Gastroesophageal sphincter (tissue), 4 donors: Measurements from ENCODE around the gene ITPR2. TPM values are rescaled to one million over a fixed set of nuclear protein-coding genes. Genes with fewer than 3 reads are reported as not detected.

Experiments used
- ATAC-seq: fragments of 150-250 bp; one replicate; pipeline ENCODE4 v1.9.1; 2016; ENCODE audit warnings: mild to moderate bottlenecking, moderate library complexity
- H3K27ac ChIP-seq, 4 donors: fragments of 200-600 bp; sonication (generic) in 3 of 4; 1 replicate in 3 of 4; 2 replicates in 1 of 4; pipeline ENCODE4 v1.5.1; 2016 to 2019
- H3K27me3 ChIP-seq: fragments of 200-600 bp; sonication (generic); one replicate; pipeline ENCODE4 v1.5.1; 2019
- H3K36me3 ChIP-seq, 2 donors: fragments of 200-600 bp; sonication (generic); one replicate each; pipeline ENCODE4 v1.5.1; 2019; ENCODE audit warnings: control low read depth in 1 of 2
- H3K4me1 ChIP-seq, 3 donors: fragments of 200-600 bp; sonication (generic); 1 replicate in 2 of 3; 2 replicates in 1 of 3; pipeline ENCODE4 v1.5.1; 2016 to 2019; ENCODE audit warnings: control low read depth in 2 of 3
- H3K4me3 ChIP-seq, 2 donors: fragments of 200-600 bp; sonication (generic); one replicate each; pipeline ENCODE4 v1.5.1; 2019; ENCODE audit warnings: mild to moderate bottlenecking in 1 of 2, moderate library complexity in 1 of 2
- H3K9me3 ChIP-seq, 3 donors: fragments of 200-600 bp; sonication (generic); one replicate each; pipeline ENCODE4 v1.5.1; 2017 to 2019; ENCODE audit warnings: control low read depth in 2 of 3
- EP300 ChIP-seq: sonication (generic); formaldehyde crosslinking; IDR thresholded peaks from one replicate; pipeline ENCODE4 v1.6.1; 2017; ENCODE audit warnings: antibody characterized with exemption, mild to moderate bottlenecking
- POLR2A ChIP-seq, 2 donors: fragments of 450-650 bp; IDR thresholded peaks; one replicate each; pipeline ENCODE4 v1.6.1; 2017; ENCODE audit warnings: antibody characterized with exemption in 2 of 2, mild to moderate bottlenecking in 2 of 2, moderate library complexity in 1 of 2
- POLR2AphosphoS5 ChIP-seq: sonication (generic); formaldehyde crosslinking; IDR thresholded peaks from one replicate; pipeline ENCODE4 v1.6.1; 2017; ENCODE audit warnings: antibody characterized with exemption
- WGBS, 2 donors: methylation state at CpG; one replicate each; pipeline ENCODE4 v1.1.5; 2018; ENCODE audit warnings: low coverage in 1 of 2; 5-methylcytosine and 5-hydroxymethylcytosine counted together
- total RNA-seq, 4 donors: library from RNA; depleted of rRNA; stranded (reverse); fragments of >200 nt; gene quantifications; one replicate each; pipeline ENCODE4 v1.1.0, GENCODE V29; 2016
- TF ChIP-seq, protein P1 (sequence below), 4 experiments: fragments of 200-600 bp in 2 of 4; fragments of 450-650 bp in 2 of 4; sonication (generic) in 1 of 4; IDR thresholded peaks; one replicate each; pipeline ENCODE4 v1.5.1; 2017 to 2019; ENCODE audit warnings: antibody characterized with exemption in 4 of 4, mild to moderate bottlenecking in 2 of 4, moderate library complexity in 2 of 4

Gene ITPR2
- total RNA-seq, 4 donors from 2014 or later = 30.8 to 63.0 (median 44.4) TPM

DNA sequence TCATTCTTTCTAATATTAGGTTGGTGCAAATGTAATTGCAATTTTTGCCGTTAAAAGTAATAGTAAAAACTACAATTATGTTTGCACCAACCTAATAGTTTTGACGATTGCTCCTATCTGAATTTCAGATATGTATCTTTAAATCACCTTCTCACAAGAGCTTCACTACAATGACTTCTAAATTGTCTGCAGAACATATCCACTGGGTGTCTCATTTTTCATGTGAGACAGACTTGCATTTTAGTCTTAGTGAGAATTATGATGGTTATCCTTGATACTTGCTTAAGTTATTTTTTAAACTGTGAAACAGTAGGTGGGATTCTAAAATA lies 84.6 kb downstream of the ITPR2 start:
- Histone ChIP-seq H3K27ac (no peak overlapping the region), H3K9me3 (no peaks in the 10 kb centered on the region), H3K4me1 (peaks cover 0 to 8% (median 0%) of the 10 kb centered on the region in 3 donors), H3K4me3 (no peak overlapping the region), H3K27me3 (no peaks in the 10 kb centered on the region), H3K36me3 (no peaks in the 10 kb centered on the region)
- 89 to 100% methylated on average over 1 to 2 of the region's 2 CpGs for WGBS, 2 donors
- ATAC-seq = no peak
- TF ChIP-seq POLR2A (IDR thresholded peaks at IDR 0.05) = no peak
- TF ChIP-seq POLR2AphosphoS5 = no peak
- TF ChIP-seq EP300 = no peak
- TF ChIP-seq, protein P1, sequence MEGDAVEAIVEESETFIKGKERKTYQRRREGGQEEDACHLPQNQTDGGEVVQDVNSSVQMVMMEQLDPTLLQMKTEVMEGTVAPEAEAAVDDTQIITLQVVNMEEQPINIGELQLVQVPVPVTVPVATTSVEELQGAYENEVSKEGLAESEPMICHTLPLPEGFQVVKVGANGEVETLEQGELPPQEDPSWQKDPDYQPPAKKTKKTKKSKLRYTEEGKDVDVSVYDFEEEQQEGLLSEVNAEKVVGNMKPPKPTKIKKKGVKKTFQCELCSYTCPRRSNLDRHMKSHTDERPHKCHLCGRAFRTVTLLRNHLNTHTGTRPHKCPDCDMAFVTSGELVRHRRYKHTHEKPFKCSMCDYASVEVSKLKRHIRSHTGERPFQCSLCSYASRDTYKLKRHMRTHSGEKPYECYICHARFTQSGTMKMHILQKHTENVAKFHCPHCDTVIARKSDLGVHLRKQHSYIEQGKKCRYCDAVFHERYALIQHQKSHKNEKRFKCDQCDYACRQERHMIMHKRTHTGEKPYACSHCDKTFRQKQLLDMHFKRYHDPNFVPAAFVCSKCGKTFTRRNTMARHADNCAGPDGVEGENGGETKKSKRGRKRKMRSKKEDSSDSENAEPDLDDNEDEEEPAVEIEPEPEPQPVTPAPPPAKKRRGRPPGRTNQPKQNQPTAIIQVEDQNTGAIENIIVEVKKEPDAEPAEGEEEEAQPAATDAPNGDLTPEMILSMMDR (IDR thresholded peaks at IDR 0.05) = no peak

- H3K4me1 ChIP-seq = peaks cover 0 to 17% (median 0%) of the 10 kb centered on the region in 3 donors
These were observed 86.8 kb downstream of the ITPR2 start for GRCh38 chr12:26746121-26746714.

GRCh38 chr12:26744697-26745440 lies 88.1 kb downstream of the ITPR2 start:
- H3K27ac ChIP-seq = no peak overlapping the region
- peaks cover 0 to 20% (median 0%) of the 10 kb centered on the region in 3 donors for H3K4me1 ChIP-seq
- no peak for ATAC-seq
- no peaks in the 10 kb centered on the region for H3K36me3 ChIP-seq
- TF ChIP-seq, protein P1 (IDR thresholded peaks at IDR 0.05) = no peak
- TF ChIP-seq EP300 (no peak), POLR2A (IDR thresholded peaks at IDR 0.05) (no peak), POLR2AphosphoS5 (no peak)
- H3K27me3 ChIP-seq = no peaks in the 10 kb centered on the region
- no peak overlapping the region for H3K4me3 ChIP-seq
- no peaks in the 10 kb centered on the region for H3K9me3 ChIP-seq
- 55 to 61% methylated on average over 8 of the region's 8 CpGs for WGBS, 2 donors

More at GRCh38 chr12:26746121-26746714, 86.8 kb downstream of the ITPR2 start:
- Histone ChIP-seq H3K27ac (no peak overlapping the region), H3K9me3 (no peaks in the 10 kb centered on the region), H3K4me3 (no peak overlapping the region), H3K36me3 (no peaks in the 10 kb centered on the region), H3K27me3 (no peaks in the 10 kb centered on the region)
- ATAC-seq = no peak
- TF ChIP-seq POLR2A (IDR thresholded peaks at IDR 0.05) (no peak), EP300 (no peak), POLR2AphosphoS5 (no peak)
- TF ChIP-seq, protein P1 (IDR thresholded peaks at IDR 0.05) = no peak
- WGBS, 2 donors = 85 to 90% methylated on average over 3 to 4 of the region's 4 CpGs

DNA sequence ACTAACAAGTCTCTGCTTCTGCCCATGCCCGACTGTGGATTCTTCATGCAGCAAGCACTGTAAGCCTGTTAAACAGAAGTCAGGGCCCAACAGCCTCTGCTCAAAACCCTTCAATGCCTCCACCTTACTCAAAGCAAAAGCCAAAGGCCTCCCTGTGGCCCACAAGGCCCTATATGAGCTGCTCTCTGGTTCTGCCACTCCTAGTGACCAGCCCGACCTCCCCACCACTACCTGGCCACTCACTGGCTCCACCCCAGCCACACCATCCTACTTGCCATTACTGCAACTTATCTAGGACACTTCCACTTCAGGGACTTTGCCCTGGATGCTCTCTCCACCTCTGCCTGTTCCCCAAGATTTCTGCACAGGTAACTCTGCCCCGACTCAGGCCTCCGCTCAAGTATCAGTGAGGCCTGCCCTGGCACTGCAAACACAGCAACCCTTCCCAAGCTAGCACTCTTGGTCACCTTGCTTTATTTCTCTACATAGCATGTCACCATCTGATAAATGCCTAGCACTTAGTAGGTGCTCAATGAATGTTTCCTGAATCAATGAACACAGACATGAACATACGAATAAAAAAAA lies 88.9 kb downstream of the ITPR2 start:
- no peak for ATAC-seq
- peaks cover 0 to 18% (median 0%) of the 10 kb centered on the region in 3 donors for H3K4me1 ChIP-seq

More for the DNA sequence above, 88.9 kb downstream of the ITPR2 start:
- peaks cover 0 to 3% (median 0%) of the 10 kb centered on the region in 3 donors for H3K9me3 ChIP-seq
- TF ChIP-seq POLR2A (IDR thresholded peaks at IDR 0.05) (no peak), EP300 (no peak), POLR2AphosphoS5 (no peak)
- TF ChIP-seq, protein P1 (IDR thresholded peaks at IDR 0.05) = no peak
- H3K27me3 ChIP-seq = no peaks in the 10 kb centered on the region
- WGBS, 2 donors = 93 to 97% methylated on average over 2 to 5 of the region's 5 CpGs
- H3K27ac ChIP-seq = no peak overlapping the region
- no peaks in the 10 kb centered on the region for H3K36me3 ChIP-seq
- no peak overlapping the region for H3K4me3 ChIP-seq
